HG03565 (cell line): ENCODE results near the gene CDC42.
"Not testable (repeated sequence)": the region's sequence is repeated elsewhere in the genome, so short reads cannot be mapped to it uniquely, and the experiment has no call there.

ENCODE experiments used
- ATAC-seq: cut with Tn5 transposase; IDR thresholded peaks from one replicate; pipeline ENCODE4 v1.9.1; 2021; ENCODE audit warnings: mild to moderate bottlenecking, moderate library complexity; ENCODE audit not compliant: unreplicated experiment

Gene CDC42

GRCh38 chr1:22071511-22071910 is 19.0 kb downstream of the CDC42 start:
- no peak for ATAC-seq

GRCh38 chr1:22074803-22075202 is 22.3 kb downstream of the CDC42 start:
- no peak for ATAC-seq

GRCh38 chr1:22075718-22076117 is 23.2 kb downstream of the CDC42 start:
- no peak for ATAC-seq

GRCh38 chr1:22076346-22076745 is 23.8 kb downstream of the CDC42 start:
- ATAC-seq = no peak

- no peak for ATAC-seq
Measured at GRCh38 chr1:22077728-22078127, 25.2 kb downstream of the CDC42 start.

- no peak for ATAC-seq
Measured at GRCh38 chr1:22078133-22078532, 25.6 kb downstream of the CDC42 start.

- no peak for ATAC-seq
Measured at GRCh38 chr1:22080191-22080590, 27.7 kb downstream of the CDC42 start.

- ATAC-seq = no peak
Measured at GRCh38 chr1:22088331-22088730, 35.8 kb downstream of the CDC42 start.

- ATAC-seq = no peak
Measured at GRCh38 chr1:22089134-22089571, 36.6 kb downstream of the CDC42 start.

- ATAC-seq = no peak
Measured at GRCh38 chr1:22089787-22090186, 37.3 kb downstream of the CDC42 start.

- ATAC-seq = no peak
Measured at GRCh38 chr1:22090867-22091266, 38.4 kb downstream of the CDC42 start.

- ATAC-seq = not testable (repeated sequence)
Measured at GRCh38 chr1:22092026-22092768, 39.7 kb downstream of the CDC42 start.

GRCh38 chr1:22093513-22093912 is 41.0 kb downstream of the CDC42 start:
- ATAC-seq = no peak

GRCh38 chr1:22096036-22096435 is 43.5 kb downstream of the CDC42 start:
- ATAC-seq = no peak

- no peak for ATAC-seq
Measured at GRCh38 chr1:22096463-22096862, 44.0 kb downstream of the CDC42 start.

GRCh38 chr1:22098752-22099151 is 46.2 kb downstream of the CDC42 start:
- no peak for ATAC-seq

GRCh38 chr1:22100168-22100567 is 47.7 kb downstream of the CDC42 start:
- ATAC-seq = no peak

- no peak for ATAC-seq
Measured at GRCh38 chr1:22101199-22101598, 48.7 kb downstream of the CDC42 start.

GRCh38 chr1:22101995-22102394 is 49.5 kb downstream of the CDC42 start:
- no peak for ATAC-seq

- no peak for ATAC-seq
Measured at GRCh38 chr1:22102746-22103145, 50.2 kb downstream of the CDC42 start.

GRCh38 chr1:22104094-22104493 is 51.6 kb downstream of the CDC42 start:
- ATAC-seq = no peak

- ATAC-seq = no peak
Measured at GRCh38 chr1:22104865-22105437, 52.4 kb downstream of the CDC42 start.
